ENCODE data around the gene S1PR2. TPM values are rescaled to one million over a fixed set of nuclear protein-coding genes. Genes with fewer than 3 reads are reported as not detected.

The S1PR2 gene
- total and polyA plus RNA-seq, 4 donors = 1.2 to 4.8 (median 3.3) TPM

- 69% methylated on average over 32 of the region's 32 CpGs for WGBS
- H3K9ac ChIP-seq (ENCODE audit: low read depth in 1 of 2, low read length in 2 of 2) = no peak overlapping the region
Measured at GRCh38 chr19:10259162-10259905, 28.2 kb upstream of the S1PR2 start.

GRCh38 chr19:10258080-10258710, 27.1 kb upstream of the S1PR2 start:
- Histone ChIP-seq H3K4me1 (ENCODE audit: control insufficient read depth in 4 of 4, insufficient read depth in 4 of 4, low read length in 3 of 4) (peaks cover 0 to 5% (median 3%) of the 10 kb centered on the region in 4 donors), H3K27me3 (ENCODE audit: control insufficient read depth in 4 of 4, insufficient read depth in 4 of 4, low read length in 3 of 4) (no peaks in the 10 kb centered on the region), H3K27ac (ENCODE audit: low read depth in 1 of 2, low read length in 2 of 2) (no peak overlapping the region), H3K4me3 (ENCODE audit: low read depth in 1 of 3, low read length in 3 of 3) (no peak overlapping the region), H3K36me3 (ENCODE audit: control insufficient read depth in 4 of 4, insufficient read depth in 3 of 4, low read depth in 1 of 4, low read length in 3 of 4) (peaks cover 10 to 40% (median 23%) of the 10 kb centered on the region in 4 donors), H3K9ac (ENCODE audit: low read depth in 1 of 2, low read length in 2 of 2) (no peak overlapping the region), H3K9me3 (ENCODE audit: control insufficient read depth in 4 of 4, low read length in 3 of 4) (no peaks in the 10 kb centered on the region)
- TF ChIP-seq TAF1 (conservative IDR thresholded peaks at IDR 0.05) (no peak), ATF3 (IDR thresholded peaks at IDR 0.05) (no peak), JUND (IDR thresholded peaks at IDR 0.05) (no peak), HNF4A (conservative IDR thresholded peaks at IDR 0.05) (no peak), FOXA1 (IDR thresholded peaks at IDR 0.05) (no peak), HNF4G (IDR thresholded peaks at IDR 0.05) (no peak)
- no peak for DNase-seq (ENCODE audit: low spot score)
- WGBS = 97% methylated on average over 18 of the region's 18 CpGs

More at GRCh38 chr19:10259162-10259905, 28.2 kb upstream of the S1PR2 start:
- Histone ChIP-seq H3K27me3 (ENCODE audit: control insufficient read depth in 4 of 4, insufficient read depth in 4 of 4, low read length in 3 of 4) (no peaks in the 10 kb centered on the region), H3K4me1 (ENCODE audit: control insufficient read depth in 4 of 4, insufficient read depth in 4 of 4, low read length in 3 of 4) (peaks cover 0 to 5% (median 3%) of the 10 kb centered on the region in 4 donors), H3K36me3 (ENCODE audit: control insufficient read depth in 4 of 4, insufficient read depth in 3 of 4, low read depth in 1 of 4, low read length in 3 of 4) (peaks cover 10 to 32% (median 19%) of the 10 kb centered on the region in 4 donors), H3K4me3 (ENCODE audit: low read depth in 1 of 3, low read length in 3 of 3) (no peak overlapping the region), H3K9me3 (ENCODE audit: control insufficient read depth in 4 of 4, low read length in 3 of 4) (no peaks in the 10 kb centered on the region), H3K27ac (ENCODE audit: low read depth in 1 of 2, low read length in 2 of 2) (no peak overlapping the region)
- TF ChIP-seq REST (IDR thresholded peaks at IDR 0.05) = no peak
- TF ChIP-seq RAD21 (IDR thresholded peaks at IDR 0.05) = peak; percentile 72 to 83
- peak; percentile 84 for DNase-seq (ENCODE audit: low spot score)

- H3K4me3 ChIP-seq (ENCODE audit: low read depth in 1 of 3, low read length in 3 of 3) = no peak overlapping the region
- TF ChIP-seq RXRA (IDR thresholded peaks at IDR 0.05) = peak; percentile 21 to 54
- no peak for TF ChIP-seq TAF1 (conservative IDR thresholded peaks at IDR 0.05)
- TF ChIP-seq HNF4A (conservative IDR thresholded peaks at IDR 0.05) = peak; percentile 46 to 69
- peak; percentile 25 for TF ChIP-seq HNF4G (IDR thresholded peaks at IDR 0.05)
- H3K4me1 ChIP-seq (ENCODE audit: control insufficient read depth in 4 of 4, insufficient read depth in 4 of 4, low read length in 3 of 4) = peaks cover 0 to 14% (median 10%) of the 10 kb centered on the region in 4 donors
- no peaks in the 10 kb centered on the region for H3K27me3 ChIP-seq (ENCODE audit: control insufficient read depth in 4 of 4, insufficient read depth in 4 of 4, low read length in 3 of 4)
- 71% methylated on average over 9 of the region's 9 CpGs for WGBS
- H3K9ac ChIP-seq (ENCODE audit: low read depth in 1 of 2, low read length in 2 of 2) = no peak overlapping the region
- no peak for DNase-seq (ENCODE audit: low spot score)
- H3K27ac ChIP-seq (ENCODE audit: low read depth in 1 of 2, low read length in 2 of 2) = no peak overlapping the region
- H3K36me3 ChIP-seq (ENCODE audit: control insufficient read depth in 4 of 4, insufficient read depth in 3 of 4, low read depth in 1 of 4, low read length in 3 of 4) = peaks cover 10 to 40% (median 23%) of the 10 kb centered on the region in 4 donors
- H3K9me3 ChIP-seq (ENCODE audit: control insufficient read depth in 4 of 4, low read length in 3 of 4) = no peaks in the 10 kb centered on the region
Measured at GRCh38 chr19:10256970-10257615, 26.0 kb upstream of the S1PR2 start.
